ENCODE measurements around the gene ZNF48. TPM values are rescaled to one million over a fixed set of nuclear protein-coding genes. Genes with fewer than 3 reads are reported as not detected.

ZNF48 gene
- total RNA-seq, 1 experiment from 2014 or later, result 57.3 TPM

- no peak overlapping the region for H2AK5ac ChIP-seq (ENCODE audit: insufficient read length, low read length)
- peaks cover 25 to 53% (median 47%) of the 10 kb centered on the region in 3 experiments; a peak in 6 of 7 replicates for H3K36me3 Mint-ChIP-seq (ENCODE audit: insufficient read depth in 1 of 3, low read depth in 3 of 3)
- no peak overlapping the region for H3K9ac ChIP-seq (ENCODE audit: extremely low read depth, insufficient read length, low read length)
- no peak overlapping the region for H2BK120ac ChIP-seq (ENCODE audit: low read depth, low read length, poor library complexity, severe bottlenecking)
- no peaks in the 10 kb centered on the region for H3K27me3 ChIP-seq (ENCODE audit: insufficient read depth, low read length)
- H3K23me2 ChIP-seq (ENCODE audit: insufficient read length, low read depth, low read length, poor library complexity, severe bottlenecking), result peaks cover 5% of the 10 kb centered on the region
- no peaks in the 10 kb centered on the region for H3K9me3 Mint-ChIP-seq
- DNase-seq, result no peak
- no peak for TF ChIP-seq CTCF (conservative IDR thresholded peaks at IDR 0.05)
- no peak overlapping the region for H3T11ph ChIP-seq (ENCODE audit: low read length)
- H3K9me3 ChIP-seq (ENCODE audit: control insufficient read depth, low read depth, low read length), result no peaks in the 10 kb centered on the region
- H3K79me1 ChIP-seq (ENCODE audit: insufficient read depth, low read depth, low read length, poor library complexity, severe bottlenecking), result peaks cover 8% of the 10 kb centered on the region
- H3K56ac ChIP-seq (ENCODE audit: insufficient read length, low read depth, low read length), result no peak overlapping the region
- peaks cover 5 to 9% of the 10 kb centered on the region in 2 experiments for H3K4me1 Mint-ChIP-seq
- peaks cover 3% of the 10 kb centered on the region; the same call in 1 of the 2 replicates for H3K79me2 ChIP-seq (ENCODE audit: insufficient read depth, low read length)
- H3K27ac Mint-ChIP-seq, result peak overlapping the region in 1 of 3 experiments; percentile 35; a peak in 3 of 7 replicates
- no peak overlapping the region for H2AFZ ChIP-seq (ENCODE audit: low read length)
- H3K4me2 ChIP-seq (ENCODE audit: insufficient read depth, insufficient read length, low read length), result no peak overlapping the region
- no peak overlapping the region for H4K5ac ChIP-seq (ENCODE audit: insufficient read length, low read depth, low read length)
- WGBS (ENCODE audit: extremely low coverage, insufficient read length, low lambda C conversion rate), result no CpG with 5 or more reads among the region's 3 CpGs
- no peak overlapping the region for H2BK20ac ChIP-seq (ENCODE audit: low read depth, low read length, poor library complexity, severe bottlenecking)
- H2BK12ac ChIP-seq (ENCODE audit: insufficient read length, low read depth, low read length), result no peak overlapping the region
- no peak overlapping the region for H4K8ac ChIP-seq (replicated peaks; ENCODE audit: insufficient read length, low read depth, low read length)
- no peak overlapping the region for H4K91ac ChIP-seq (ENCODE audit: insufficient read length, low read depth, low read length)
- H2BK5ac ChIP-seq (ENCODE audit: insufficient read length, low read length), result no peak overlapping the region
- H3K4ac ChIP-seq (ENCODE audit: low read depth, low read length), result no peak overlapping the region
- H3K23ac ChIP-seq (ENCODE audit: insufficient read length, low read depth, low read length), result no peak overlapping the region
- no peaks in the 10 kb centered on the region for H4K20me1 ChIP-seq (ENCODE audit: control insufficient read depth, insufficient read depth, insufficient read length)
- H3K4me3 Mint-ChIP-seq, result no peak overlapping the region; a peak in 1 of 5 replicates
- no peak overlapping the region for H3K18ac ChIP-seq (ENCODE audit: insufficient read length, low read depth, low read length)
- H3K4me1 ChIP-seq (ENCODE audit: insufficient read depth, low read length), result no peaks in the 10 kb centered on the region
- H2BK15ac ChIP-seq (ENCODE audit: low read depth, low read length), result no peak overlapping the region
- H3K27ac ChIP-seq (ENCODE audit: insufficient read length, low read depth, low read length), result no peak overlapping the region
- no peaks in the 10 kb centered on the region; the same call in 1 of the 2 replicates for H3K27me3 Mint-ChIP-seq (ENCODE audit: low read depth)
- H3K14ac ChIP-seq (ENCODE audit: insufficient read depth, low read length), result no peak overlapping the region
These were observed 45.5 kb upstream of the ZNF48 start for GRCh38 chr16:30349675-30350074.
